ENCODE data around the gene TBC1D5. TPM values are rescaled to one million over a fixed set of nuclear protein-coding genes. Genes with fewer than 3 reads are reported as not detected.

The TBC1D5 gene
- total RNA-seq, 1 experiment from 2014 or later, result 30.4 TPM

DNA sequence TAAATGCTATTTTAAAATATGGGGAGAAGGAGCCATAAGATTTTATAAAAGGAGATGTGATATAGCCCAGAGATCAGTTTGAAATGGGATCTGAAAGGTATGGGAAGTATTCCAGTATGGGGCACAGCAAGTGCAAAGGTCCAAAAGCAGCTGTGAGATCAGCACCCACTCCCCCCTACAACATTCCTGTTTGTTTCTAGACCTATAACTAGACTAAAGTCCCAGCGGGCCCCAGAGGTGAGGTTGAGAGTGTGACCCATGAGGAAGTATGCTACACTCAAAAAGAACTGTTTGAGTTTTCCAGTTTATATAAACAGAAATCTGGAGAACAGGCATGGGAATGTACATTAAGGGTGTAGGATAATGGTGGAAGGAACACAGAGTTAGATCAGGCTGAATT lies 152.5 kb downstream of the TBC1D5 start:
- in situ Hi-C loops (cut with HindIII; ENCODE audit: low pct_unique_long_range_greater_than_20kb, low sequenced_read_pairs), result no loop called here
- ChIA-PET CTCF (no interaction called here), POLR2A (no interaction called here)
- ATAC-seq, result no peak
- TF ChIP-seq, protein P1, sequence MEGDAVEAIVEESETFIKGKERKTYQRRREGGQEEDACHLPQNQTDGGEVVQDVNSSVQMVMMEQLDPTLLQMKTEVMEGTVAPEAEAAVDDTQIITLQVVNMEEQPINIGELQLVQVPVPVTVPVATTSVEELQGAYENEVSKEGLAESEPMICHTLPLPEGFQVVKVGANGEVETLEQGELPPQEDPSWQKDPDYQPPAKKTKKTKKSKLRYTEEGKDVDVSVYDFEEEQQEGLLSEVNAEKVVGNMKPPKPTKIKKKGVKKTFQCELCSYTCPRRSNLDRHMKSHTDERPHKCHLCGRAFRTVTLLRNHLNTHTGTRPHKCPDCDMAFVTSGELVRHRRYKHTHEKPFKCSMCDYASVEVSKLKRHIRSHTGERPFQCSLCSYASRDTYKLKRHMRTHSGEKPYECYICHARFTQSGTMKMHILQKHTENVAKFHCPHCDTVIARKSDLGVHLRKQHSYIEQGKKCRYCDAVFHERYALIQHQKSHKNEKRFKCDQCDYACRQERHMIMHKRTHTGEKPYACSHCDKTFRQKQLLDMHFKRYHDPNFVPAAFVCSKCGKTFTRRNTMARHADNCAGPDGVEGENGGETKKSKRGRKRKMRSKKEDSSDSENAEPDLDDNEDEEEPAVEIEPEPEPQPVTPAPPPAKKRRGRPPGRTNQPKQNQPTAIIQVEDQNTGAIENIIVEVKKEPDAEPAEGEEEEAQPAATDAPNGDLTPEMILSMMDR (IDR thresholded peaks at IDR 0.05), result no peak
- no peak for TF ChIP-seq TCF7L2 (IDR thresholded peaks at IDR 0.05; ENCODE audit: low read depth, low read length)
- Histone ChIP-seq H3K27ac (ENCODE audit: low read length) (no peak overlapping the region), H3K4me3 (ENCODE audit: low read depth in 2 of 2, low read length in 2 of 2) (no peak overlapping the region), H3K27me3 (ENCODE audit: control insufficient read depth, insufficient read depth, low read length) (no peaks in the 10 kb centered on the region), H3K36me3 (ENCODE audit: control insufficient read depth, insufficient read depth, low read length) (no peaks in the 10 kb centered on the region), H3K4me1 (ENCODE audit: control insufficient read depth, insufficient read depth, low read length) (no peaks in the 10 kb centered on the region), H3K9me3 (ENCODE audit: control insufficient read depth, insufficient read depth, low read depth, low read length) (no peaks in the 10 kb centered on the region; the same call in 1 of the 2 replicates)
- no peak for DNase-seq (ENCODE audit: low read depth, low spot score)
- intact Hi-C loops (cut with micrococcal nuclease; ENCODE audit: unreplicated experiment), result no loop called here
- no TSS peak for BruUV-seq (replicated peaks)

DNA sequence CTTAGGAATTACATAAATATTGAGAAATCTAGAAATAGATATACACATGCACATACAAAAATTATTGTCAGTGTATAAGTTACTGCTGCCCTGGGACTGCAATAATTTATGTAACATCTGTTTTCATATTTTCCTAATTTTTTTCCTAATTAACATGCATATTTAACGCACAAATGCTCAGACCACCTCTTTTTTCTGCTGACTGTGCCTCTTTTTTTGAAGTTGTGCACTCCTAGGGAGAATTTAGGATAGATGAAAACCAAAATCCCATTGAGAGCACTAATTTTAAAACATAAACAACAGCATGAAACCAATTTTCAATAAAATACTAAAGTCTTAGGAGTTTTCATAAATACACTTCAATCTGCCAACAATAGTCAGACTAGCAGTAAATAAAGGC lies 154.0 kb downstream of the TBC1D5 start:
- TF ChIP-seq, protein P1 (IDR thresholded peaks at IDR 0.05), result no peak
- TF ChIP-seq, protein P2, sequence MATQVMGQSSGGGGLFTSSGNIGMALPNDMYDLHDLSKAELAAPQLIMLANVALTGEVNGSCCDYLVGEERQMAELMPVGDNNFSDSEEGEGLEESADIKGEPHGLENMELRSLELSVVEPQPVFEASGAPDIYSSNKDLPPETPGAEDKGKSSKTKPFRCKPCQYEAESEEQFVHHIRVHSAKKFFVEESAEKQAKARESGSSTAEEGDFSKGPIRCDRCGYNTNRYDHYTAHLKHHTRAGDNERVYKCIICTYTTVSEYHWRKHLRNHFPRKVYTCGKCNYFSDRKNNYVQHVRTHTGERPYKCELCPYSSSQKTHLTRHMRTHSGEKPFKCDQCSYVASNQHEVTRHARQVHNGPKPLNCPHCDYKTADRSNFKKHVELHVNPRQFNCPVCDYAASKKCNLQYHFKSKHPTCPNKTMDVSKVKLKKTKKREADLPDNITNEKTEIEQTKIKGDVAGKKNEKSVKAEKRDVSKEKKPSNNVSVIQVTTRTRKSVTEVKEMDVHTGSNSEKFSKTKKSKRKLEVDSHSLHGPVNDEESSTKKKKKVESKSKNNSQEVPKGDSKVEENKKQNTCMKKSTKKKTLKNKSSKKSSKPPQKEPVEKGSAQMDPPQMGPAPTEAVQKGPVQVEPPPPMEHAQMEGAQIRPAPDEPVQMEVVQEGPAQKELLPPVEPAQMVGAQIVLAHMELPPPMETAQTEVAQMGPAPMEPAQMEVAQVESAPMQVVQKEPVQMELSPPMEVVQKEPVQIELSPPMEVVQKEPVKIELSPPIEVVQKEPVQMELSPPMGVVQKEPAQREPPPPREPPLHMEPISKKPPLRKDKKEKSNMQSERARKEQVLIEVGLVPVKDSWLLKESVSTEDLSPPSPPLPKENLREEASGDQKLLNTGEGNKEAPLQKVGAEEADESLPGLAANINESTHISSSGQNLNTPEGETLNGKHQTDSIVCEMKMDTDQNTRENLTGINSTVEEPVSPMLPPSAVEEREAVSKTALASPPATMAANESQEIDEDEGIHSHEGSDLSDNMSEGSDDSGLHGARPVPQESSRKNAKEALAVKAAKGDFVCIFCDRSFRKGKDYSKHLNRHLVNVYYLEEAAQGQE (IDR thresholded peaks at IDR 0.05; ENCODE audit: insufficient read depth in 1 of 2, low read depth in 2 of 2, low read length in 1 of 2), result no peak
- BruUV-seq (replicated peaks), result no TSS peak
- Histone ChIP-seq H3K27ac (ENCODE audit: low read length) (no peak overlapping the region), H3K4me3 (ENCODE audit: low read depth in 2 of 2, low read length in 2 of 2) (no peak overlapping the region), H3K36me3 (ENCODE audit: control insufficient read depth, insufficient read depth, low read length) (no peaks in the 10 kb centered on the region), H3K9me3 (ENCODE audit: control insufficient read depth, insufficient read depth, low read depth, low read length) (no peaks in the 10 kb centered on the region; the same call in 1 of the 2 replicates), H3K4me1 (ENCODE audit: control insufficient read depth, insufficient read depth, low read length) (no peaks in the 10 kb centered on the region), H3K27me3 (ENCODE audit: control insufficient read depth, insufficient read depth, low read length) (no peaks in the 10 kb centered on the region)
- ATAC-seq (no peak), DNase-seq (ENCODE audit: low read depth, low spot score) (no peak)
- CTCF ChIA-PET, result interaction anchor here (0.5 kb wide), 1 partner anchor 422 kb away, joined by 5 read pairs; no protein-coding TSS in a partner anchor
- POLR2A ChIA-PET, result no interaction called here
- intact Hi-C loops (cut with micrococcal nuclease; ENCODE audit: unreplicated experiment) (no loop called here), in situ Hi-C loops (cut with HindIII; ENCODE audit: low pct_unique_long_range_greater_than_20kb, low sequenced_read_pairs) (no loop called here)

Data from Panc1 (cell line).